HEK293 (cell line): ENCODE measurements around the gene AKT3.

Source experiments
- CTCF ChIA-PET: fragments of 350-600 bp; formaldehyde crosslinking; extraction: SDS; loops from one replicate; lab custom pipeline; 2021; ENCODE audit warnings: antibody characterized with exemption; lab: Yijun Ruan, JAX
- POLR2A ChIA-PET: fragments of 300-600 bp; formaldehyde crosslinking; extraction: SDS; loops from one replicate; lab custom pipeline; 2020; ENCODE audit warnings: antibody characterized with exemption, inconsistent platforms; lab: Yijun Ruan, JAX
- H3K27ac ChIP-seq: fragments of 200-500 bp; sonication (Bioruptor generic); 2 replicates; pipeline ENCODE4 v1.5.1; 2014; ENCODE audit warnings: low read depth, low read length, control low read depth, inconsistent platforms; ENCODE audit errors: extremely low read depth
- H3K36me3 ChIP-seq, 2 experiments: fragments of 200-500 bp in 1 of 2; sonication (Bioruptor generic) in 1 of 2; 1 replicate in 1 of 2; 2 replicates in 1 of 2; pipeline ENCODE4 v1.5.1; 2014 to 2017; ENCODE audit warnings: inconsistent platforms in 2 of 2, low read length in 2 of 2; ENCODE audit not compliant: control insufficient read depth in 2 of 2, insufficient read depth in 1 of 2
- H3K4me1 ChIP-seq: fragments of 200-500 bp; sonication (Bioruptor generic); 2 replicates; pipeline ENCODE4 v1.5.1; 2014; ENCODE audit warnings: mild to moderate bottlenecking, low read length, inconsistent platforms; ENCODE audit not compliant: control insufficient read depth, insufficient read depth
- H3K4me3 ChIP-seq: 2 replicates; pipeline ENCODE4 v1.5.1; 2011; ENCODE audit warnings: low read depth, mild to moderate bottlenecking, control low read depth, low read length, moderate library complexity
- H3K9me3 ChIP-seq: fragments of 200-500 bp; sonication (Bioruptor generic); 2 replicates; pipeline ENCODE4 v1.5.1; 2014; ENCODE audit warnings: low read depth, low read length, inconsistent platforms; ENCODE audit not compliant: control insufficient read depth, insufficient read depth
- GLIS1 ChIP-seq: fragments of 450-650 bp; formaldehyde crosslinking; IDR thresholded peaks from 2 replicates; pipeline ENCODE4 v1.5.1; 2016; ENCODE audit warnings: missing biosample characterization, missing genetic modification characterization
- IKZF3 ChIP-seq: fragments of 450-650 bp; IDR thresholded peaks from 2 replicates; pipeline ENCODE4 v1.5.0; 2018; ENCODE audit warnings: missing biosample characterization, mild to moderate bottlenecking, missing genetic modification characterization, moderate library complexity
- SALL2 ChIP-seq: fragments of 450-650 bp; formaldehyde crosslinking; IDR thresholded peaks from 2 replicates; pipeline ENCODE4 v1.5.0; 2017; ENCODE audit warnings: missing biosample characterization, mild to moderate bottlenecking, missing genetic modification characterization, borderline replicate concordance
- SCRT1 ChIP-seq: fragments of 450-650 bp; formaldehyde crosslinking; IDR thresholded peaks from 2 replicates; pipeline ENCODE4 v1.5.1; 2016; ENCODE audit warnings: missing biosample characterization, missing genetic modification characterization, borderline replicate concordance
- TRIM28 ChIP-seq: IDR thresholded peaks from 2 replicates; pipeline ENCODE4 v1.6.1; 2011; ENCODE audit warnings: low read length, control low read depth, borderline replicate concordance
- ZBTB7A ChIP-seq: fragments of 450-650 bp; formaldehyde crosslinking; IDR thresholded peaks from 2 replicates; pipeline ENCODE4 v1.5.1; 2016; ENCODE audit warnings: low read depth, missing biosample characterization, missing genetic modification characterization
- ZBTB8A ChIP-seq: fragments of 450-650 bp; formaldehyde crosslinking; IDR thresholded peaks from 2 replicates; pipeline ENCODE4 v1.5.1; 2016; ENCODE audit warnings: missing biosample characterization, missing genetic modification characterization
- ZNF148 ChIP-seq: fragments of 450-650 bp; formaldehyde crosslinking; IDR thresholded peaks from 2 replicates; pipeline ENCODE4 v1.5.0; 2017; ENCODE audit warnings: missing biosample characterization, missing genetic modification characterization, borderline replicate concordance
- ZNF175 ChIP-seq: fragments of 450-650 bp; formaldehyde crosslinking; IDR thresholded peaks from 2 replicates; pipeline ENCODE4 v1.5.1; 2016; ENCODE audit warnings: missing biosample characterization, missing genetic modification characterization
- ZNF18 ChIP-seq: fragments of 450-650 bp; formaldehyde crosslinking; IDR thresholded peaks from 2 replicates; pipeline ENCODE4 v1.5.1; 2016; ENCODE audit warnings: missing biosample characterization, missing genetic modification characterization
- ZNF211 ChIP-seq: fragments of 450-650 bp; formaldehyde crosslinking; IDR thresholded peaks from 2 replicates; pipeline ENCODE4 v1.5.1; 2016; ENCODE audit warnings: low read depth, missing biosample characterization, missing genetic modification characterization
- ZNF302 ChIP-seq: fragments of 450-650 bp; formaldehyde crosslinking; IDR thresholded peaks from 2 replicates; pipeline ENCODE4 v1.5.1; 2016; ENCODE audit warnings: missing biosample characterization, missing genetic modification characterization, low read depth
- ZNF341 ChIP-seq: fragments of 450-650 bp; formaldehyde crosslinking; IDR thresholded peaks from 2 replicates; pipeline ENCODE4; 2016; ENCODE audit warnings: low read depth, missing biosample characterization, missing genetic modification characterization
- ZNF366 ChIP-seq: fragments of 450-650 bp; formaldehyde crosslinking; conservative IDR thresholded peaks from 2 replicates; pipeline ENCODE4 v1.5.1; 2016; ENCODE audit warnings: missing biosample characterization, missing genetic modification characterization
- ZNF560 ChIP-seq: fragments of 450-650 bp; formaldehyde crosslinking; IDR thresholded peaks from 2 replicates; pipeline ENCODE4 v1.5.1; 2017; ENCODE audit warnings: missing biosample characterization, missing genetic modification characterization, borderline replicate concordance
- ZNF596 ChIP-seq: fragments of 450-650 bp; IDR thresholded peaks from 2 replicates; pipeline ENCODE4 v1.5.0; 2018; ENCODE audit warnings: missing biosample characterization, mild to moderate bottlenecking, missing genetic modification characterization, moderate library complexity
- ZNF623 ChIP-seq: fragments of 450-650 bp; formaldehyde crosslinking; IDR thresholded peaks from 2 replicates; pipeline ENCODE4 v1.5.1; 2016; ENCODE audit warnings: missing biosample characterization, missing genetic modification characterization
- ZSCAN30 ChIP-seq: fragments of 450-650 bp; IDR thresholded peaks from 2 replicates; pipeline ENCODE4 v1.5.1; 2018; ENCODE audit warnings: missing biosample characterization, mild to moderate bottlenecking, missing genetic modification characterization, moderate library complexity
- TF ChIP-seq, protein P1 (sequence below): fragments of 450-650 bp; formaldehyde crosslinking; IDR thresholded peaks from 2 replicates; pipeline ENCODE4 v1.5.1; 2016; ENCODE audit warnings: missing biosample characterization, missing genetic modification characterization
- TF ChIP-seq, protein P2 (sequence below): fragments of 450-650 bp; formaldehyde crosslinking; IDR thresholded peaks from 2 replicates; pipeline ENCODE4 v1.5.1; 2016; ENCODE audit warnings: missing biosample characterization, missing genetic modification characterization, borderline replicate concordance

Gene AKT3

DNA sequence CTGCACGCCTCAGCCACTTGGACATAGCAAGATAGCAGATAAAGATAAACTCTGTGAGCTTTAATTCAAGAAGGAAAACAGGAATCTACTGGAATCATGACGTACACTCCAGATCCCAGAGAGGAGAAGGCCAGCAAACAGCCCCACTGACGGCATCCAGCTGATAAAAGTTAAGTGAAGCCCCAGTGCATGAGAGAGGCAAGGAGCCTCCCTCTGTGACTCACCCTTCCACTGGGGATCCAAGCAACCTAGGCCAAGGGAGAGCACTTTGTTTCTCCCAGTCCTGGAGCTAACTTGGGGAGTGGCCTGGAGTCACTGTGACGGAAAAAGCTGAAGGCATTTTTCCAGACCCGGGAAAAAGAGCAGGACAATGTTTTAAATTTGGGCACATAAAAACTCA is 270.0 kb downstream of the AKT3 start:
- Histone ChIP-seq H3K9me3 (0 out of 2 replicates have a peak, but pooled peaks cover 2% of the 10 kb centered on the region), H3K36me3 (no peaks in the 10 kb centered on the region; a peak in 1 of 3 replicates), H3K4me1 (no peaks in the 10 kb centered on the region; the same call in 1 of the 2 replicates), H3K27ac (no peak overlapping the region), H3K4me3 (no peak overlapping the region)
- ChIA-PET CTCF (no interaction called here), POLR2A (no interaction called here)
- TF ChIP-seq GLIS1 (no peak), ZNF341 (no peak), ZNF18 (tag by site-specific recombination) (no peak), ZNF302 (tag by site-specific recombination) (no peak)

- POLR2A ChIA-PET, result no interaction called here
- H3K9me3 ChIP-seq, result no peaks in the 10 kb centered on the region
Measured at GRCh38 chr1:243575070-243575469, 275.0 kb downstream of the AKT3 start.

GRCh38 chr1:243572940-243573339 is 277.1 kb downstream of the AKT3 start:
- Histone ChIP-seq H3K9me3 (no peaks in the 10 kb centered on the region), H3K36me3 (no peaks in the 10 kb centered on the region), H3K4me1 (no peaks in the 10 kb centered on the region; the same call in 1 of the 2 replicates), H3K27ac (no peak overlapping the region), H3K4me3 (no peak overlapping the region)
- POLR2A ChIA-PET, result no interaction called here
- TF ChIP-seq ZNF623 (tag by site-specific recombination) (no peak), GLIS1 (no peak), ZBTB8A (tag by site-specific recombination) (no peak), SCRT1 (no peak), ZNF175 (tag by site-specific recombination) (no peak), ZNF211 (no peak), ZNF560 (tag by site-specific recombination) (no peak), ZNF596 (tag by site-specific recombination) (no peak), ZNF366 (tag by site-specific recombination) (no peak), ZBTB7A (tag by site-specific recombination) (no peak), ZNF341 (no peak), TRIM28 (no peak), ZNF148 (tag by site-specific recombination) (no peak), SALL2 (tag by site-specific recombination) (no peak), ZSCAN30 (tag by site-specific recombination) (no peak)
- TF ChIP-seq, protein P1, sequence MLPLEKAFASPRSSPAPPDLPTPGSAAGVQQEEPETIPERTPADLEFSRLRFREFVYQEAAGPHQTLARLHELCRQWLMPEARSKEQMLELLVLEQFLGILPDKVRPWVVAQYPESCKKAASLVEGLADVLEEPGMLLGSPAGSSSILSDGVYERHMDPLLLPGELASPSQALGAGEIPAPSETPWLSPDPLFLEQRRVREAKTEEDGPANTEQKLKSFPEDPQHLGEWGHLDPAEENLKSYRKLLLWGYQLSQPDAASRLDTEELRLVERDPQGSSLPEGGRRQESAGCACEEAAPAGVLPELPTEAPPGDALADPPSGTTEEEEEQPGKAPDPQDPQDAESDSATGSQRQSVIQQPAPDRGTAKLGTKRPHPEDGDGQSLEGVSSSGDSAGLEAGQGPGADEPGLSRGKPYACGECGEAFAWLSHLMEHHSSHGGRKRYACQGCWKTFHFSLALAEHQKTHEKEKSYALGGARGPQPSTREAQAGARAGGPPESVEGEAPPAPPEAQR (tag by site-specific recombination), result no peak
- CTCF ChIA-PET, result no interaction called here

More at GRCh38 chr1:243575070-243575469, 275.0 kb downstream of the AKT3 start:
- Histone ChIP-seq H3K4me3 (no peak overlapping the region), H3K27ac (no peak overlapping the region), H3K36me3 (no peaks in the 10 kb centered on the region), H3K4me1 (no peaks in the 10 kb centered on the region; the same call in 1 of the 2 replicates)
- CTCF ChIA-PET, result interaction anchor here (0.6 to 1.2 kb wide), 2 partner anchors 61 to 371 kb away, joined by 3 read pairs; no protein-coding TSS in a partner anchor
- 0 out of 2 replicates have a peak, but pooled peaks have one; percentile 13 for TF ChIP-seq IKZF3 (tag by site-specific recombination)
- TF ChIP-seq, protein P2, sequence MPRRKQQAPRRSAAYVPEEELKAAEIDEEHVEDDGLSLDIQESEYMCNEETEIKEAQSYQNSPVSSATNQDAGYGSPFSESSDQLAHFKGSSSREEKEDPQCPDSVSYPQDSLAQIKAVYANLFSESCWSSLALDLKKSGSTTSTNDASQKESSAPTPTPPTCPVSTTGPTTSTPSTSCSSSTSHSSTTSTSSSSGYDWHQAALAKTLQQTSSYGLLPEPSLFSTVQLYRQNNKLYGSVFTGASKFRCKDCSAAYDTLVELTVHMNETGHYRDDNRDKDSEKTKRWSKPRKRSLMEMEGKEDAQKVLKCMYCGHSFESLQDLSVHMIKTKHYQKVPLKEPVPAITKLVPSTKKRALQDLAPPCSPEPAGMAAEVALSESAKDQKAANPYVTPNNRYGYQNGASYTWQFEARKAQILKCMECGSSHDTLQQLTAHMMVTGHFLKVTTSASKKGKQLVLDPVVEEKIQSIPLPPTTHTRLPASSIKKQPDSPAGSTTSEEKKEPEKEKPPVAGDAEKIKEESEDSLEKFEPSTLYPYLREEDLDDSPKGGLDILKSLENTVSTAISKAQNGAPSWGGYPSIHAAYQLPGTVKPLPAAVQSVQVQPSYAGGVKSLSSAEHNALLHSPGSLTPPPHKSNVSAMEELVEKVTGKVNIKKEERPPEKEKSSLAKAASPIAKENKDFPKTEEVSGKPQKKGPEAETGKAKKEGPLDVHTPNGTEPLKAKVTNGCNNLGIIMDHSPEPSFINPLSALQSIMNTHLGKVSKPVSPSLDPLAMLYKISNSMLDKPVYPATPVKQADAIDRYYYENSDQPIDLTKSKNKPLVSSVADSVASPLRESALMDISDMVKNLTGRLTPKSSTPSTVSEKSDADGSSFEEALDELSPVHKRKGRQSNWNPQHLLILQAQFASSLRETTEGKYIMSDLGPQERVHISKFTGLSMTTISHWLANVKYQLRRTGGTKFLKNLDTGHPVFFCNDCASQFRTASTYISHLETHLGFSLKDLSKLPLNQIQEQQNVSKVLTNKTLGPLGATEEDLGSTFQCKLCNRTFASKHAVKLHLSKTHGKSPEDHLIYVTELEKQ (tag by site-specific recombination), result no peak
